UCSD-AML1 (cell line): Measurements from ENCODE around the gene C1QTNF6.
A peak's percentile ranks its signal among the peaks of the same experiment; 100 is the strongest.

Source experiments
- DNase-seq: peaks from one replicate; lab custom pipeline; 2025; ENCODE audit not compliant: unreplicated experiment; lab: John Stamatoyannopoulos, UW

The C1QTNF6 gene

GRCh38 chr22:37164505-37164887 is 23.6 kb downstream of the C1QTNF6 start:
- DNase-seq, result no peak

GRCh38 chr22:37163575-37164504 is 24.2 kb downstream of the C1QTNF6 start:
- peak; percentile 73 for DNase-seq

- DNase-seq, result no peak
Observed at GRCh38 chr22:37163096-37163489, 25.0 kb downstream of the C1QTNF6 start.

- no peak for DNase-seq
Observed at GRCh38 chr22:37162221-37163095, 25.6 kb downstream of the C1QTNF6 start.

GRCh38 chr22:37161443-37161842 is 26.6 kb downstream of the C1QTNF6 start:
- no peak for DNase-seq

- DNase-seq, result no peak
Observed at GRCh38 chr22:37160027-37160426, 28.0 kb downstream of the C1QTNF6 start.

GRCh38 chr22:37158963-37159290 is 29.1 kb downstream of the C1QTNF6 start:
- DNase-seq, result no peak

GRCh38 chr22:37157516-37158285 is 30.3 kb downstream of the C1QTNF6 start:
- DNase-seq, result no peak

GRCh38 chr22:37156686-37157435 is 31.2 kb downstream of the C1QTNF6 start:
- no peak for DNase-seq

- DNase-seq, result no peak
Observed at GRCh38 chr22:37155971-37156370, 32.1 kb downstream of the C1QTNF6 start.

GRCh38 chr22:37154925-37155712 is 32.9 kb downstream of the C1QTNF6 start:
- no peak for DNase-seq

GRCh38 chr22:37153901-37154300 is 34.1 kb downstream of the C1QTNF6 start:
- DNase-seq, result no peak

GRCh38 chr22:37151401-37151800 is 36.6 kb downstream of the C1QTNF6 start:
- no peak for DNase-seq

GRCh38 chr22:37150701-37151100 is 37.3 kb downstream of the C1QTNF6 start:
- DNase-seq, result no peak

- no peak for DNase-seq
Observed at GRCh38 chr22:37148742-37149665, 39.0 kb downstream of the C1QTNF6 start.

GRCh38 chr22:37148031-37148651 is 39.9 kb downstream of the C1QTNF6 start:
- no peak for DNase-seq

GRCh38 chr22:37147186-37147990 is 40.7 kb downstream of the C1QTNF6 start:
- DNase-seq, result no peak
